GM12878 (cell line): ENCODE data around the gene GADL1. TPM values are rescaled to one million over a fixed set of nuclear protein-coding genes. Genes with fewer than 3 reads are reported as not detected.

Experiments
- ATAC-seq: fragments of 200-7000 bp; cut with Tn5 transposase; 3 replicates; pipeline ENCODE4 v1.9.1; 2020; ENCODE audit warnings: mild to moderate bottlenecking, moderate library complexity
- BruUV-seq: library from RNA; stranded (reverse); fragments of 400-500 nt; replicated peaks from 2 replicates; lab custom pipeline; 2021; lab: Mats Ljungman, UMichigan
- CTCF ChIA-PET: fragments of 300-600 bp; sonication (Branson Sonifier 250); formaldehyde crosslinking; extraction: SDS; loops from one replicate; lab custom pipeline; 2021; ENCODE audit warnings: inconsistent platforms; lab: Yijun Ruan, JAX
- POLR2A ChIA-PET: fragments of 350-600 bp; formaldehyde crosslinking; extraction: SDS; loops from one replicate; lab custom pipeline; 2021; ENCODE audit warnings: inconsistent platforms; lab: Charles Lee
- RAD21 ChIA-PET: fragments of 300-600 bp; sonication (Branson Sonifier 250); formaldehyde crosslinking; loops from one replicate; lab custom pipeline; 2023; ENCODE audit warnings: antibody characterized with exemption; ENCODE audit not compliant: unreplicated experiment; lab: Charles Lee
- SMC1A ChIA-PET: fragments of 300-600 bp; sonication (Branson Sonifier 250); formaldehyde crosslinking; loops from one replicate; lab custom pipeline; 2023; ENCODE audit not compliant: unreplicated experiment, uncharacterized antibody; lab: Charles Lee
- DNase-seq: peaks from one replicate; pipeline ENCODE4 v3.0.0-alpha.2; 2011; ENCODE audit warnings: low read depth, low spot score
- FAIRE-seq: peaks from 3 replicates; lab custom pipeline; 2011; peaks lifted over from hg19 to GRCh38; lab: Jason Lieb, UNC
- H2AFZ ChIP-seq: 2 replicates; pipeline ENCODE4 v1.6.0; 2011; ENCODE audit warnings: low read depth, low read length, control low read depth; ENCODE audit not compliant: control insufficient read depth
- H3K27ac ChIP-seq: 2 replicates; pipeline ENCODE4 v1.5.1; 2011; ENCODE audit warnings: control low read depth; ENCODE audit not compliant: control insufficient read depth, insufficient read depth
- H3K27me3 ChIP-seq, 2 experiments: replicated peaks in 1 of 2; 2 replicates each; pipeline versions ENCODE4 v1.6.0 to v1.6.1; 2011; ENCODE audit warnings: low read length in 1 of 2; ENCODE audit not compliant: control insufficient read depth in 2 of 2, insufficient read depth in 2 of 2
- H3K36me3 ChIP-seq, 2 experiments: 2 replicates each; pipeline ENCODE4 v1.5.1; 2011; ENCODE audit warnings: low read length in 1 of 2; ENCODE audit not compliant: control insufficient read depth in 2 of 2, insufficient read depth in 2 of 2
- H3K4me1 ChIP-seq: 2 replicates; pipeline ENCODE4 v1.6.1; 2011; ENCODE audit warnings: mild to moderate bottlenecking, low read length, moderate library complexity, mixed read lengths; ENCODE audit not compliant: control insufficient read depth, insufficient read depth
- H3K4me2 ChIP-seq: 2 replicates; pipeline ENCODE4 v1.6.0; 2011; ENCODE audit warnings: control low read depth; ENCODE audit not compliant: control insufficient read depth, insufficient read depth
- H3K4me3 ChIP-seq: fragments of 200-600 bp; sonication (generic); 2 replicates; pipeline ENCODE4 v1.5.1; 2016
- H3K79me2 ChIP-seq: 2 replicates; pipeline ENCODE4 v1.6.0; 2011; ENCODE audit warnings: low read length; ENCODE audit not compliant: control insufficient read depth, insufficient read depth
- H3K9ac ChIP-seq: 2 replicates; pipeline ENCODE4 v1.8.0; 2011; ENCODE audit warnings: low read length, control low read depth, mixed read lengths; ENCODE audit not compliant: control insufficient read depth, insufficient read depth
- H3K9me3 ChIP-seq: replicated peaks from 3 replicates; pipeline ENCODE4 v1.5.1; 2011; ENCODE audit warnings: mild to moderate bottlenecking, low read length; ENCODE audit not compliant: control insufficient read depth, insufficient read depth
- H4K20me1 ChIP-seq: 2 replicates; pipeline ENCODE4 v1.6.0; 2011; ENCODE audit not compliant: control insufficient read depth, insufficient read depth
- CEBPZ ChIP-seq: fragments of 150-350 bp; IDR thresholded peaks from 2 replicates; pipeline ENCODE4 v1.6.1; 2016; ENCODE audit warnings: low read depth, low read length
- IRF4 ChIP-seq: IDR thresholded peaks from 2 replicates; pipeline ENCODE4 v1.6.1; 2011; ENCODE audit warnings: low read depth, low read length
- RAD21 ChIP-seq: IDR thresholded peaks from 2 replicates; pipeline ENCODE4 v1.6.1; 2011; ENCODE audit warnings: mild to moderate bottlenecking, low read depth, low read length, moderate library complexity; ENCODE audit not compliant: insufficient read depth
- RUNX3 ChIP-seq: IDR thresholded peaks from 2 replicates; pipeline ENCODE4 v1.6.1; 2012; ENCODE audit warnings: low read length, inconsistent platforms
- WGBS: methylation state at CpG from one replicate; pipeline ENCODE4 v1.1.6; 2016; ENCODE audit warnings: low lambda C conversion rate; ENCODE audit not compliant: insufficient replicate concordance, insufficient coverage; ENCODE audit errors: missing lambda C conversion rate; 5-methylcytosine and 5-hydroxymethylcytosine counted together
- in situ Hi-C: fragments of 300-500 bp; cut with MboI; formaldehyde crosslinking; loops from 9 replicates; pipeline ENCODE4 v1.14.3; 2018; ENCODE audit warnings: mixed read lengths
- intact Hi-C: fragments of 100-400 bp; cut with micrococcal nuclease; formaldehyde crosslinking; loops from one replicate; pipeline ENCODE4 v1.14.2; 2022; ENCODE audit not compliant: unreplicated experiment
- polyA plus RNA-seq, 11 experiments: library from polyadenylated mRNA; depleted of rRNA in 4 of 11; unstranded in 6 of 11; stranded (reverse) in 5 of 11; fragments of >200 nt; fragmentation: Nextera tagmentation in 4 of 11; fragmentation: Illumina TruSeq in 1 of 11; extraction: Ambion mirVana in 4 of 11; extraction: Trizol in 1 of 11; gene quantifications; 1 replicate in 1 of 11; 2 replicates in 10 of 11; pipeline versions ENCODE4 v1.2.1 to v1.2.3, GENCODE V29; 2011 to 2016; ENCODE audit warnings: inconsistent platforms in 2 of 11, missing spikeins in 2 of 11, low read depth in 1 of 11
- total RNA-seq, 4 experiments: library from RNA; depleted of rRNA in 3 of 4; stranded (reverse); fragments of >200 nt in 3 of 4; fragmentation: Illumina TruSeq in 1 of 4; extraction: Trizol in 1 of 4; gene quantifications; 2 replicates each; pipeline versions ENCODE4 v1.2.1 to v1.2.3, GENCODE V29; 2013 to 2021
- TF ChIP-seq, protein P1 (sequence below): fragments of 450-650 bp; IDR thresholded peaks from 2 replicates; pipeline ENCODE4 v1.6.1; 2016; ENCODE audit warnings: mild to moderate bottlenecking

The GADL1 gene
- total and polyA plus RNA-seq, 10 of the 15 experiments (the other 5 are each of a cell fraction or from before 2014, with no cell fraction given): 0.04 TPM; not detected in 9

GRCh38 chr3:30813734-30814133 is 80.7 kb downstream of the GADL1 start (continued):
- TF ChIP-seq CEBPZ (no peak), IRF4 (no peak), RUNX3 (no peak)

DNA sequence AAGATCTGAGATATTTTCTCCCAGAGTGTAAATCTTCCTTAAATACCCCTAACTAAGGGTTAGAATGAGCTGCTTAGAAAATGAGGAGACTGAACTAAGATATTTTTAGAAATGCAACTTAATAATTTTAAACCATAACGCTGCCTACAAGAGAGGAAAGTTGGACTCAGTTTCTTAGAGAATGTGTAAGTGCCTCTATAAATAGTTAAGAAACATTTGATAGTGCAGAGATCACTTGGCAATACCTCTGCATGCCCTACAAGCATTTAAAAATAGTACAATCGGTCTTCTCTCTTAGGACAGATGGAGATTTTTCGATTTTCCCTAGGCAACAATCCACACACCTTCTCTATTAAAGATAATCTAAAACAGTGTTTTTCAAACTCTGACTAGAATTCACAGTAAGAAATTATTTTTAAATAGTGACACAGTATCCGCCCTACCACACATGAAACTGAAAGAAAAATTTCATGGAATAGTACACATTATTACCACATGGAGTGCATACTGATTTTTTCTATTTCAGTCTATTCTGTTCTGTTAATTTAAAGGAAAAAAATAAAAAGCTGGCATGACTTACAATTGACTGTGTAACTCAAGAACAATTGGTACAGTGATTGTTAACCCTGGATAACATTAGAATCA is 83.2 kb downstream of the GADL1 start:
- Histone ChIP-seq H3K4me1 (no peaks in the 10 kb centered on the region), H3K79me2 (no peaks in the 10 kb centered on the region), H3K27ac (no peak overlapping the region), H3K9me3 (no peaks in the 10 kb centered on the region), H3K36me3 (no peaks in the 10 kb centered on the region), H4K20me1 (no peaks in the 10 kb centered on the region), H3K4me2 (no peak overlapping the region), H3K4me3 (no peak overlapping the region), H3K27me3 (no peaks in the 10 kb centered on the region), H2AFZ (no peak overlapping the region), H3K9ac (no peak overlapping the region)
- DNase-seq (no peak), ATAC-seq (no peak), FAIRE-seq (no peak)
- CTCF ChIA-PET: no interaction called here
- 8% methylated on average over 4 of the region's 4 CpGs for WGBS
- RAD21 ChIA-PET: no interaction called here
- intact Hi-C loops: no loop called here
- SMC1A ChIA-PET: interaction anchor here (1.2 kb wide), 1 partner anchor 35 kb away, joined by 3 read pairs; no protein-coding TSS in a partner anchor
- POLR2A ChIA-PET: no interaction called here
- in situ Hi-C loops: no loop called here
- TF ChIP-seq, protein P1, sequence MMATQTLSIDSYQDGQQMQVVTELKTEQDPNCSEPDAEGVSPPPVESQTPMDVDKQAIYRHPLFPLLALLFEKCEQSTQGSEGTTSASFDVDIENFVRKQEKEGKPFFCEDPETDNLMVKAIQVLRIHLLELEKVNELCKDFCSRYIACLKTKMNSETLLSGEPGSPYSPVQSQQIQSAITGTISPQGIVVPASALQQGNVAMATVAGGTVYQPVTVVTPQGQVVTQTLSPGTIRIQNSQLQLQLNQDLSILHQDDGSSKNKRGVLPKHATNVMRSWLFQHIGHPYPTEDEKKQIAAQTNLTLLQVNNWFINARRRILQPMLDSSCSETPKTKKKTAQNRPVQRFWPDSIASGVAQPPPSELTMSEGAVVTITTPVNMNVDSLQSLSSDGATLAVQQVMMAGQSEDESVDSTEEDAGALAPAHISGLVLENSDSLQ: no peak
- TF ChIP-seq RAD21: no peak
- BruUV-seq: no TSS peak
